K562 (cell line): Measurements from ENCODE around the gene DDX50. TPM values are rescaled to one million over a fixed set of nuclear protein-coding genes. Genes with fewer than 3 reads are reported as not detected.
A peak's percentile ranks its signal among the peaks of the same experiment; 100 is the strongest.

ENCODE experiments used
- CBX3 ChIP-seq, 2 experiments: IDR thresholded peaks; 1 replicate in 1 of 2; 2 replicates in 1 of 2; pipeline ENCODE4 v1.6.1; 2012; ENCODE audit warnings: inconsistent platforms in 2 of 2, low read length in 2 of 2, borderline replicate concordance in 1 of 2, control low read depth in 1 of 2
- CREM ChIP-seq: IDR thresholded peaks from 2 replicates; pipeline ENCODE4 v1.6.1; 2014; ENCODE audit warnings: antibody characterized with exemption, low read depth
- GABPB1 ChIP-seq: sonication (generic); formaldehyde crosslinking; IDR thresholded peaks from 2 replicates; pipeline ENCODE4 v1.8.0; 2022; ENCODE audit warnings: mild to moderate bottlenecking, missing genetic modification reagents
- GTF2F1 ChIP-seq: IDR thresholded peaks from 2 replicates; pipeline ENCODE4 v1.6.1; 2011; ENCODE audit warnings: low read depth, low read length, improper control_type of control experiment
- HCFC1 ChIP-seq: IDR thresholded peaks from 2 replicates; pipeline ENCODE4 v1.6.1; 2012; ENCODE audit warnings: low read depth, low read length, improper control_type of control experiment
- HDAC2 ChIP-seq: fragments of 450-650 bp; IDR thresholded peaks from 2 replicates; pipeline ENCODE4 v1.6.1; 2016; ENCODE audit warnings: mild to moderate bottlenecking
- IRF2 ChIP-seq: sonication (generic); formaldehyde crosslinking; IDR thresholded peaks from 2 replicates; pipeline ENCODE4 v1.8.1; 2022; ENCODE audit warnings: mild to moderate bottlenecking, missing genetic modification reagents
- MTA3 ChIP-seq: fragments of 450-650 bp; formaldehyde crosslinking; IDR thresholded peaks from 2 replicates; pipeline ENCODE4 v1.6.1; 2017; ENCODE audit warnings: mild to moderate bottlenecking, borderline replicate concordance
- RCOR1 ChIP-seq, 2 experiments: IDR thresholded peaks; 2 replicates each; pipeline ENCODE4 v1.6.1; 2012; ENCODE audit warnings: low read depth in 2 of 2, low read length in 2 of 2, borderline replicate concordance in 1 of 2, improper control_type of control experiment in 1 of 2
- TAF7 ChIP-seq: fragments of 450-650 bp; IDR thresholded peaks from 2 replicates; pipeline ENCODE4 v1.6.1; 2016; ENCODE audit warnings: missing genetic modification characterization, missing compliant biosample characterization
- TCFL5 ChIP-seq: fragments of 250-450 bp; sonication (Bioruptor Pico); conservative IDR thresholded peaks from 2 replicates; pipeline ENCODE4 v1.6.1; 2021; ENCODE audit warnings: mild to moderate bottlenecking, moderate library complexity, matching md5 sums
- YY1 ChIP-seq, 3 experiments: IDR thresholded peaks; 2 replicates each; pipeline ENCODE4 v1.6.1; 2011; ENCODE audit warnings: low read length in 2 of 3, mild to moderate bottlenecking in 2 of 3, moderate library complexity in 2 of 3, borderline replicate concordance in 1 of 3, control low read depth in 1 of 3, low read depth in 1 of 3; ENCODE audit not compliant: insufficient read depth in 3 of 3, insufficient replicate concordance in 2 of 3, control insufficient read depth in 1 of 3, insufficient read length in 1 of 3; ENCODE audit errors: extremely low read depth in 1 of 3
- ZNF165 ChIP-seq: fragments of 250-450 bp; sonication (Bioruptor Pico); IDR thresholded peaks from 2 replicates; pipeline ENCODE4 v1.4.0; 2020; ENCODE audit warnings: borderline replicate concordance
- polyA plus RNA-seq, 8 experiments: library from polyadenylated mRNA; depleted of rRNA in 4 of 8; stranded (reverse) in 5 of 8; unstranded in 3 of 8; fragments of >200 nt; fragmentation: Nextera tagmentation in 2 of 8; fragmentation: Illumina TruSeq in 1 of 8; extraction: Ambion mirVana in 2 of 8; extraction: Trizol in 1 of 8; gene quantifications; 2 replicates each; pipeline versions ENCODE4 v1.2.1 to v1.2.3, GENCODE V29; 2011 to 2014; ENCODE audit warnings: inconsistent platforms in 1 of 8, missing spikeins in 1 of 8
- total RNA-seq, 7 experiments: library from RNA; depleted of rRNA in 6 of 7; stranded (reverse); fragments of >200 nt in 6 of 7; fragmentation: Illumina TruSeq in 2 of 7; extraction: Trizol in 2 of 7; gene quantifications; 2 replicates each; pipeline versions ENCODE4 v1.2.1 to v1.2.3, GENCODE V29; 2011 to 2021; ENCODE audit warnings: low replicate concordance in 1 of 7
- TF ChIP-seq, protein P1 (sequence below): sonication (generic); formaldehyde crosslinking; IDR thresholded peaks from 2 replicates; pipeline ENCODE4 v1.8.0; 2023; ENCODE audit warnings: missing genetic modification reagents, mild to moderate bottlenecking, borderline replicate concordance
- TF ChIP-seq, protein P2 (sequence below): IDR thresholded peaks from 2 replicates; pipeline ENCODE4 v1.6.1; 2012; ENCODE audit warnings: low read depth, low read length, improper control_type of control experiment, borderline replicate concordance
- TF ChIP-seq, protein P3 (sequence below): fragments of 250-450 bp; sonication (Bioruptor Pico); IDR thresholded peaks from 2 replicates; pipeline ENCODE4 v1.5.0; 2021; ENCODE audit warnings: mild to moderate bottlenecking, borderline replicate concordance

The DDX50 gene
- total and polyA plus RNA-seq, 9 of the 15 experiments (the other 6 are each of a cell fraction or from before 2014, with no cell fraction given), result 36.7 to 86.8 (median 57.4) TPM

DNA sequence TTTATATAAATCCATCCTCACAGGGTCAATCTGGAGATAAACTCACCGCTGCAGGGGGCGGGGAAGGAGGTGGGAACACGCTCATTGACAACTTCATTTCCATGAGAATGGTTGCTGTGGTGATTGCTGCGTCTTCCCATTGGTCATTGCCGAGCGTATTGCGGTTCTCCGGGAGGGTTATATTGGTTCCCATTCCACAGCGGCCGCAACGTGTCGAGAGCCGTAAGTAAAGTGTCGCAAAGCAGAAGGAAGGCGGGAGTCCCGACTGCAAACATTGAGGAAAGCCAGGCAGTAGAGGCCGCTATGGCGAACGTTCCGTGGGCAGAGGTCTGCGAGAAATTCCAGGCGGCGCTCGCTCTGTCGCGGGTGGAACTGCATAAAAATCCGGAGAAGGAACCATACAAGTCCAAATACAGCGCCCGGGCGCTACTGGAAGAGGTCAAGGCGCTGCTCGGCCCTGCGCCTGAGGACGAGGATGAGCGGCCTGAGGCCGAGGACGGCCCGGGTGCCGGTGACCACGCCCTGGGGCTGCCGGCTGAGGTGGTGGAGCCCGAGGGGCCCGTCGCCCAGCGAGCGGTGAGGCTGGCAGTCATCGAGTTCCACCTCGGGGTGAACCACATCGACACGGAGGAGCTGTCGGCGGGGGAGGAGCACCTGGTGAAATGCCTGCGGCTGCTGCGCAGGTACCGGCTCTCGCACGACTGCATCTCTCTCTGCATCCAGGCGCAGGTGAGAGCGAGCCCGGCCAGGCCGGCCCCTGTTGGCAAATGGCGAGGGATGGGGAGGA, 87.6 kb downstream of the DDX50 start, which contains the start of gene KIFBP (continued):
- TF ChIP-seq, protein P1, sequence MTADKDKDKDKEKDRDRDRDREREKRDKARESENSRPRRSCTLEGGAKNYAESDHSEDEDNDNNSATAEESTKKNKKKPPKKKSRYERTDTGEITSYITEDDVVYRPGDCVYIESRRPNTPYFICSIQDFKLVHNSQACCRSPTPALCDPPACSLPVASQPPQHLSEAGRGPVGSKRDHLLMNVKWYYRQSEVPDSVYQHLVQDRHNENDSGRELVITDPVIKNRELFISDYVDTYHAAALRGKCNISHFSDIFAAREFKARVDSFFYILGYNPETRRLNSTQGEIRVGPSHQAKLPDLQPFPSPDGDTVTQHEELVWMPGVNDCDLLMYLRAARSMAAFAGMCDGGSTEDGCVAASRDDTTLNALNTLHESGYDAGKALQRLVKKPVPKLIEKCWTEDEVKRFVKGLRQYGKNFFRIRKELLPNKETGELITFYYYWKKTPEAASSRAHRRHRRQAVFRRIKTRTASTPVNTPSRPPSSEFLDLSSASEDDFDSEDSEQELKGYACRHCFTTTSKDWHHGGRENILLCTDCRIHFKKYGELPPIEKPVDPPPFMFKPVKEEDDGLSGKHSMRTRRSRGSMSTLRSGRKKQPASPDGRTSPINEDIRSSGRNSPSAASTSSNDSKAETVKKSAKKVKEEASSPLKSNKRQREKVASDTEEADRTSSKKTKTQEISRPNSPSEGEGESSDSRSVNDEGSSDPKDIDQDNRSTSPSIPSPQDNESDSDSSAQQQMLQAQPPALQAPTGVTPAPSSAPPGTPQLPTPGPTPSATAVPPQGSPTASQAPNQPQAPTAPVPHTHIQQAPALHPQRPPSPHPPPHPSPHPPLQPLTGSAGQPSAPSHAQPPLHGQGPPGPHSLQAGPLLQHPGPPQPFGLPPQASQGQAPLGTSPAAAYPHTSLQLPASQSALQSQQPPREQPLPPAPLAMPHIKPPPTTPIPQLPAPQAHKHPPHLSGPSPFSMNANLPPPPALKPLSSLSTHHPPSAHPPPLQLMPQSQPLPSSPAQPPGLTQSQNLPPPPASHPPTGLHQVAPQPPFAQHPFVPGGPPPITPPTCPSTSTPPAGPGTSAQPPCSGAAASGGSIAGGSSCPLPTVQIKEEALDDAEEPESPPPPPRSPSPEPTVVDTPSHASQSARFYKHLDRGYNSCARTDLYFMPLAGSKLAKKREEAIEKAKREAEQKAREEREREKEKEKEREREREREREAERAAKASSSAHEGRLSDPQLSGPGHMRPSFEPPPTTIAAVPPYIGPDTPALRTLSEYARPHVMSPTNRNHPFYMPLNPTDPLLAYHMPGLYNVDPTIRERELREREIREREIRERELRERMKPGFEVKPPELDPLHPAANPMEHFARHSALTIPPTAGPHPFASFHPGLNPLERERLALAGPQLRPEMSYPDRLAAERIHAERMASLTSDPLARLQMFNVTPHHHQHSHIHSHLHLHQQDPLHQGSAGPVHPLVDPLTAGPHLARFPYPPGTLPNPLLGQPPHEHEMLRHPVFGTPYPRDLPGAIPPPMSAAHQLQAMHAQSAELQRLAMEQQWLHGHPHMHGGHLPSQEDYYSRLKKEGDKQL (CRISPR knock-in tag), result no peak
- TF ChIP-seq, protein P2, sequence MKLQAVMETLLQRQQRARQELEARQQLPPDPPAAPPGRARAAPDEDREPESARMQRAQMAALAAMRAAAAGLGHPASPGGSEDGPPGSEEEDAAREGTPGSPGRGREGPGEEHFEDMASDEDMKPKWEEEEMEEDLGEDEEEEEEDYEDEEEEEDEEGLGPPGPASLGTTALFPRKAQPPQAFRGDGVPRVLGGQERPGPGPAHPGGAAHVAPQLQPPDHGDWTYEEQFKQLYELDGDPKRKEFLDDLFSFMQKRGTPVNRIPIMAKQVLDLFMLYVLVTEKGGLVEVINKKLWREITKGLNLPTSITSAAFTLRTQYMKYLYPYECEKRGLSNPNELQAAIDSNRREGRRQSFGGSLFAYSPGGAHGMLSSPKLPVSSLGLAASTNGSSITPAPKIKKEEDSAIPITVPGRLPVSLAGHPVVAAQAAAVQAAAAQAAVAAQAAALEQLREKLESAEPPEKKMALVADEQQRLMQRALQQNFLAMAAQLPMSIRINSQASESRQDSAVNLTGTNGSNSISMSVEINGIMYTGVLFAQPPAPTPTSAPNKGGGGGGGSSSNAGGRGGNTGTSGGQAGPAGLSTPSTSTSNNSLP, result peak; percentile 97
- TF ChIP-seq TCFL5 (CRISPR knock-in tag), result no peak
- peak; percentile 58; the same call in 1 of the 2 replicates for TF ChIP-seq GABPB1
- TF ChIP-seq CBX3 (IDR thresholded peaks at IDR 0.05; ENCODE audit: borderline replicate concordance in 1 of 2, low read length in 2 of 2), result peak in 1 of 2 experiments; percentile 55; a peak in 1 of 3 replicates
- no peak for TF ChIP-seq IRF2 (CRISPR knock-in tag)
- peak; percentile 92 for TF ChIP-seq CREM
- peak in 1 of 2 experiments; percentile 59; a peak in 1 of 4 replicates for TF ChIP-seq RCOR1 (IDR thresholded peaks at IDR 0.05; ENCODE audit: borderline replicate concordance in 1 of 2, low read depth in 2 of 2, low read length in 2 of 2)
- TF ChIP-seq HCFC1, result peak; percentile 65
- TF ChIP-seq HDAC2, result peak; percentile 91; the same call in 1 of the 2 replicates
- TF ChIP-seq ZNF165, result 0 out of 2 replicates have a peak, but pooled peaks have one; percentile 34
- TF ChIP-seq, protein P3, sequence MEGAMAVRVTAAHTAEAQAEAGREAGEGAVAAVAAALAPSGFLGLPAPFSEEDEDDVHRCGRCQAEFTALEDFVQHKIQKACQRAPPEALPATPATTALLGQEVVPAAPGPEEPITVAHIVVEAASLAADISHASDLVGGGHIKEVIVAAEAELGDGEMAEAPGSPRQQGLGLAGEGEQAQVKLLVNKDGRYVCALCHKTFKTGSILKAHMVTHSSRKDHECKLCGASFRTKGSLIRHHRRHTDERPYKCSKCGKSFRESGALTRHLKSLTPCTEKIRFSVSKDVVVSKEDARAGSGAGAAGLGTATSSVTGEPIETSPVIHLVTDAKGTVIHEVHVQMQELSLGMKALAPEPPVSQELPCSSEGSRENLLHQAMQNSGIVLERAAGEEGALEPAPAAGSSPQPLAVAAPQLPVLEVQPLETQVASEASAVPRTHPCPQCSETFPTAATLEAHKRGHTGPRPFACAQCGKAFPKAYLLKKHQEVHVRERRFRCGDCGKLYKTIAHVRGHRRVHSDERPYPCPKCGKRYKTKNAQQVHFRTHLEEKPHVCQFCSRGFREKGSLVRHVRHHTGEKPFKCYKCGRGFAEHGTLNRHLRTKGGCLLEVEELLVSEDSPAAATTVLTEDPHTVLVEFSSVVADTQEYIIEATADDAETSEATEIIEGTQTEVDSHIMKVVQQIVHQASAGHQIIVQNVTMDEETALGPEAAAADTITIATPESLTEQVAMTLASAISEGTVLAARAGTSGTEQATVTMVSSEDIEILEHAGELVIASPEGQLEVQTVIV (CRISPR knock-in tag), result peak; percentile 97
- peak; percentile 31; the same call in 1 of the 2 replicates for TF ChIP-seq TAF7 (tag)
- no peak for TF ChIP-seq GTF2F1
- peak in 2 of 3 experiments; percentile 79 for TF ChIP-seq YY1 (IDR thresholded peaks at IDR 0.05; ENCODE audit: borderline replicate concordance in 1 of 3, control insufficient read depth in 1 of 3, extremely low read depth in 1 of 3, insufficient read depth in 3 of 3, insufficient read length in 1 of 3, insufficient replicate concordance in 2 of 3, low read depth in 1 of 3, low read length in 2 of 3)
- peak; percentile 95 for TF ChIP-seq MTA3
